Measurements from ENCODE around the gene WAC. TPM values are rescaled to one million over a fixed set of nuclear protein-coding genes. Genes with fewer than 3 reads are reported as not detected.

WAC gene
- total RNA-seq, 4 donors from 2014 or later = 66.6 to 102 (median 78.9) TPM

GRCh38 chr10:28637346-28637745 is 104.4 kb downstream of the WAC start:
- no peak for TF ChIP-seq EP300 (IDR thresholded peaks at IDR 0.05; ENCODE audit: low read depth)
- no peak for TF ChIP-seq POLR2AphosphoS5 (IDR thresholded peaks at IDR 0.05)
- TF ChIP-seq POLR2A (IDR thresholded peaks at IDR 0.05) = no peak
- no peak for TF ChIP-seq CTCF (IDR thresholded peaks at IDR 0.05)
- WGBS, 2 donors (ENCODE audit: low coverage in 1 of 2) = 69% methylated on average over 4 to 5 of the region's 5 CpGs
- intact Hi-C loops (cut with DNase I; ENCODE audit: low total_unique reads) (no loop called here), in situ Hi-C loops (cut with MboI; ENCODE audit: low pct_ligation_motif_present in 1 of 4, low pct_unique_long_range_greater_than_20kb in 1 of 4, low sequenced_read_pairs in 3 of 4) (loop anchor here in 1 of 4 donors (25.0 kb wide), 1 partner anchor 675 kb away; no protein-coding TSS in a partner anchor)
- Histone ChIP-seq H3K4me3 (no peak overlapping the region), H3K27me3 (no peaks in the 10 kb centered on the region), H3K4me1 (no peaks in the 10 kb centered on the region), H3K36me3 (no peaks in the 10 kb centered on the region), H3K27ac (no peak overlapping the region), H3K9me3 (no peaks in the 10 kb centered on the region)
- no peak for DNase-seq

GRCh38 chr10:28638392-28638791 is 105.5 kb downstream of the WAC start:
- H3K36me3 ChIP-seq = no peaks in the 10 kb centered on the region
- H3K27me3 ChIP-seq = no peaks in the 10 kb centered on the region
- H3K9me3 ChIP-seq = no peaks in the 10 kb centered on the region
- no peak for DNase-seq
- no peak overlapping the region for H3K27ac ChIP-seq
- intact Hi-C loops (cut with DNase I; ENCODE audit: low total_unique reads) (no loop called here), in situ Hi-C loops (cut with MboI; ENCODE audit: low pct_ligation_motif_present in 1 of 4, low pct_unique_long_range_greater_than_20kb in 1 of 4, low sequenced_read_pairs in 3 of 4) (loop anchor here in 1 of 4 donors (25.0 kb wide), 1 partner anchor 674 kb away; no protein-coding TSS in a partner anchor)
- no peaks in the 10 kb centered on the region for H3K4me1 ChIP-seq
- TF ChIP-seq EP300 (IDR thresholded peaks at IDR 0.05; ENCODE audit: low read depth) (no peak), CTCF (IDR thresholded peaks at IDR 0.05) (no peak), POLR2AphosphoS5 (IDR thresholded peaks at IDR 0.05) (no peak), POLR2A (IDR thresholded peaks at IDR 0.05) (no peak)
- no peak overlapping the region for H3K4me3 ChIP-seq

- 46% methylated on average over 2 of the region's 2 CpGs; no CpG with 5 or more reads in 1 of the 2 donors for WGBS, 2 donors (ENCODE audit: low coverage in 1 of 2)
Measured at GRCh38 chr10:28640551-28640950, 107.6 kb downstream of the WAC start.

GRCh38 chr10:28644647-28645046 is 111.7 kb downstream of the WAC start:
- in situ Hi-C loops (cut with MboI; ENCODE audit: low pct_ligation_motif_present in 1 of 4, low pct_unique_long_range_greater_than_20kb in 1 of 4, low sequenced_read_pairs in 3 of 4) = loop anchor here in 1 of 4 donors (25.0 kb wide), 1 partner anchor 668 kb away; no protein-coding TSS in a partner anchor
- Histone ChIP-seq H3K27me3 (no peaks in the 10 kb centered on the region), H3K4me1 (no peaks in the 10 kb centered on the region), H3K9me3 (peaks cover 0 to 3% of the 10 kb centered on the region in 2 donors), H3K27ac (no peak overlapping the region), H3K36me3 (no peaks in the 10 kb centered on the region), H3K4me3 (no peak overlapping the region)
- WGBS, 2 donors (ENCODE audit: low coverage in 1 of 2) = 64 to 71% methylated on average over 2 to 5 of the region's 5 CpGs
- DNase-seq = no peak
- intact Hi-C loops (cut with DNase I; ENCODE audit: low total_unique reads) = no loop called here
- TF ChIP-seq POLR2AphosphoS5 (IDR thresholded peaks at IDR 0.05) (no peak), CTCF (IDR thresholded peaks at IDR 0.05) (no peak), EP300 (IDR thresholded peaks at IDR 0.05; ENCODE audit: low read depth) (no peak), POLR2A (IDR thresholded peaks at IDR 0.05) (no peak)

More at GRCh38 chr10:28640551-28640950, 107.6 kb downstream of the WAC start:
- intact Hi-C loops (cut with DNase I; ENCODE audit: low total_unique reads) = no loop called here
- Histone ChIP-seq H3K36me3 (no peaks in the 10 kb centered on the region), H3K4me3 (no peak overlapping the region), H3K27me3 (no peaks in the 10 kb centered on the region), H3K27ac (no peak overlapping the region), H3K9me3 (no peaks in the 10 kb centered on the region), H3K4me1 (no peaks in the 10 kb centered on the region)
- TF ChIP-seq EP300 (IDR thresholded peaks at IDR 0.05; ENCODE audit: low read depth) (no peak), CTCF (IDR thresholded peaks at IDR 0.05) (no peak), POLR2A (IDR thresholded peaks at IDR 0.05) (no peak), POLR2AphosphoS5 (IDR thresholded peaks at IDR 0.05) (no peak)
- in situ Hi-C loops (cut with MboI; ENCODE audit: low pct_ligation_motif_present in 1 of 4, low pct_unique_long_range_greater_than_20kb in 1 of 4, low sequenced_read_pairs in 3 of 4) = loop anchor here in 1 of 4 donors (25.0 kb wide), 1 partner anchor 672 kb away; no protein-coding TSS in a partner anchor
- no peak for DNase-seq

Measured in transverse colon (tissue), 4 donors.